Fibroblast of mammary gland (primary cell): Measurements from ENCODE around the gene NCCRP1.

ENCODE experiments used
- DNase-seq: peaks from one replicate; pipeline ENCODE4 v3.0.0-alpha.2; 2010; ENCODE audit warnings: low read depth
- H3K4me3 ChIP-seq: 2 replicates; pipeline ENCODE4 v1.5.1; 2011; ENCODE audit warnings: low read depth, mild to moderate bottlenecking, low read length, moderate library complexity; ENCODE audit not compliant: control insufficient read depth
- CTCF ChIP-seq: conservative IDR thresholded peaks from 2 replicates; pipeline ENCODE4 v1.5.1; 2011; ENCODE audit warnings: low read depth, low read length, inconsistent platforms; ENCODE audit not compliant: control insufficient read depth, insufficient read depth

Gene NCCRP1

GRCh38 chr19:39180749-39181148, 16.0 kb upstream of the NCCRP1 start:
- no peak for TF ChIP-seq CTCF
- no peak overlapping the region for H3K4me3 ChIP-seq
- DNase-seq: no peak

GRCh38 chr19:39181500-39182173, 15.1 kb upstream of the NCCRP1 start:
- H3K4me3 ChIP-seq: no peak overlapping the region
- no peak for DNase-seq
- no peak for TF ChIP-seq CTCF

GRCh38 chr19:39182174-39182505, 14.6 kb upstream of the NCCRP1 start:
- peak; percentile 22 for DNase-seq
- TF ChIP-seq CTCF: no peak
- no peak overlapping the region for H3K4me3 ChIP-seq

GRCh38 chr19:39183104-39183503, 13.7 kb upstream of the NCCRP1 start:
- TF ChIP-seq CTCF: no peak
- no peak overlapping the region for H3K4me3 ChIP-seq
- peak; percentile 12 for DNase-seq

- no peak for TF ChIP-seq CTCF
- DNase-seq: no peak
- H3K4me3 ChIP-seq: no peak overlapping the region
Observed at GRCh38 chr19:39186391-39186790, 10.4 kb upstream of the NCCRP1 start.

- no peak for TF ChIP-seq CTCF
- no peak overlapping the region for H3K4me3 ChIP-seq
- DNase-seq: no peak
Observed at GRCh38 chr19:39187552-39187943, 9.2 kb upstream of the NCCRP1 start.

GRCh38 chr19:39188960-39189359, 7.8 kb upstream of the NCCRP1 start:
- H3K4me3 ChIP-seq: no peak overlapping the region
- no peak for DNase-seq
- no peak for TF ChIP-seq CTCF
